ENCODE measurements around the gene EHD3.

Gene EHD3

GRCh38 chr2:31217465-31218200 lies 16.3 kb upstream of the EHD3 start, which contains the start of gene CAPN14:
Gene CAPN14, minus strand, starts transcription at chr2:31217515. Its CDS starts 12,068 bp downstream, at chr2:31205447.
- H3K9ac ChIP-seq (ENCODE audit: low read length), result no peak within 1 kb of the TSS
- H3F3A ChIP-seq (ENCODE audit: insufficient read depth), result no peaks in the 10 kb centered on the region

DNA sequence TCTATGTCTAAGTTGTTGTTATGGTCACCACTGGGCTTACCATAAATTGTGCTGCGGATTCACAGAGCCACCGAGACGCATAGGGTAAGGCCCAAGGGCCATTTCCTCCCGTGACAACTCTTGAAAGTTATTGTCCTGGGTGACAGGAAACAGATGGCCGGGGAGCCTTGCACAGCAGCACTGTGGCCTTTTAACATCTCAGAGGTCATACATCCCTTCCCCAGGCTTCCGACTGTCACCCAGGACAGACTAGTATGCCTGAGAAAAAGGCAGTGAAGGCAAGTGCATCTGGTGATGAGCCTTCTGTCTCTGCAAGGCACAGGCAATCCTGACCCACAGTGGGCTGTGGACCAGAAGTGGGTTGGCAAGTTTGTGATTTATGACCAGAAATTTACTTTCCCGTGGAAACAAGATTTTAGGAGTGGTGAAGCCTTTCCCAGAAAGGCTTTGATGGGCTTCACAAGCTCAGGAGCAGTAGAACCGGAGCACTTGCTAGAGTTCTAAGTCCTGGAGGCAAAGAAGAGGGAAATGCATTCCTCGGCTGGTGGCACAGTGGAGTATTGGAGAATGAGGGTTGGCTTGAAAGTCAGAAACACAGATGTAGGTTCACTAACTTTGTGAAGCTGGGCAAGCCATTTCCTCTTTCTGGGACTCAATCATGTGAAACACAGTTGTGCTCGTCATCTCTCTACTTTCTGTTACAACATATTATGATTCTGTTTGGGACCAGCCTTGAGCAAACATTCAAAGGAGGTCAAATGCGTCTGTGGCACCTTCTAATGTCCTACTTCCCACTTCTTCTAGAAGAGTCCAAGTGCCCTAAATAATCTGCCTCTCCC lies 14.6 kb upstream of the EHD3 start:
- H4K20me1 ChIP-seq (ENCODE audit: low read depth, low read length), result no peaks in the 10 kb centered on the region
- H3K27me3 ChIP-seq (ENCODE audit: low read length), result no peaks in the 10 kb centered on the region
- H3F3A ChIP-seq (ENCODE audit: insufficient read depth), result no peaks in the 10 kb centered on the region
- no peaks in the 10 kb centered on the region for H3K36me3 ChIP-seq (ENCODE audit: low read length)
- H3K4me3 ChIP-seq (ENCODE audit: insufficient read depth, low read length, poor library complexity, severe bottlenecking), result no peak overlapping the region
- H3K9me2 ChIP-seq (replicated peaks; ENCODE audit: insufficient read depth, low read length), result no peaks in the 10 kb centered on the region
- no peak overlapping the region for H3K9ac ChIP-seq (ENCODE audit: low read length)
- H3K9me3 ChIP-seq (ENCODE audit: insufficient read depth, low read length), result no peaks in the 10 kb centered on the region
- TF ChIP-seq EZH2phosphoT487 (conservative IDR thresholded peaks at IDR 0.05; ENCODE audit: low read length), result no peak
- TF ChIP-seq, protein P1, sequence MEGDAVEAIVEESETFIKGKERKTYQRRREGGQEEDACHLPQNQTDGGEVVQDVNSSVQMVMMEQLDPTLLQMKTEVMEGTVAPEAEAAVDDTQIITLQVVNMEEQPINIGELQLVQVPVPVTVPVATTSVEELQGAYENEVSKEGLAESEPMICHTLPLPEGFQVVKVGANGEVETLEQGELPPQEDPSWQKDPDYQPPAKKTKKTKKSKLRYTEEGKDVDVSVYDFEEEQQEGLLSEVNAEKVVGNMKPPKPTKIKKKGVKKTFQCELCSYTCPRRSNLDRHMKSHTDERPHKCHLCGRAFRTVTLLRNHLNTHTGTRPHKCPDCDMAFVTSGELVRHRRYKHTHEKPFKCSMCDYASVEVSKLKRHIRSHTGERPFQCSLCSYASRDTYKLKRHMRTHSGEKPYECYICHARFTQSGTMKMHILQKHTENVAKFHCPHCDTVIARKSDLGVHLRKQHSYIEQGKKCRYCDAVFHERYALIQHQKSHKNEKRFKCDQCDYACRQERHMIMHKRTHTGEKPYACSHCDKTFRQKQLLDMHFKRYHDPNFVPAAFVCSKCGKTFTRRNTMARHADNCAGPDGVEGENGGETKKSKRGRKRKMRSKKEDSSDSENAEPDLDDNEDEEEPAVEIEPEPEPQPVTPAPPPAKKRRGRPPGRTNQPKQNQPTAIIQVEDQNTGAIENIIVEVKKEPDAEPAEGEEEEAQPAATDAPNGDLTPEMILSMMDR (IDR thresholded peaks at IDR 0.05; ENCODE audit: insufficient read depth, low read length, poor library complexity, severe bottlenecking), result no peak
- no peak overlapping the region for H3K27ac ChIP-seq (ENCODE audit: low read depth, low read length)
- no peak overlapping the region for H3K4me2 ChIP-seq (ENCODE audit: low read depth, low read length, poor library complexity, severe bottlenecking)
- no peak overlapping the region for H2AFZ ChIP-seq (ENCODE audit: low read depth, low read length, severe bottlenecking)
- H3K79me2 ChIP-seq (ENCODE audit: insufficient read depth, low read length), result no peaks in the 10 kb centered on the region

More at GRCh38 chr2:31217465-31218200, 16.3 kb upstream of the EHD3 start, which contains the start of gene CAPN14:
- Histone ChIP-seq H3K79me2 (ENCODE audit: insufficient read depth, low read length) (no peaks in the 10 kb centered on the region), H3K36me3 (ENCODE audit: low read length) (no peaks in the 10 kb centered on the region), H3K27ac (ENCODE audit: low read depth, low read length) (no peak within 1 kb of the TSS), H3K9me3 (ENCODE audit: insufficient read depth, low read length) (no peaks in the 10 kb centered on the region), H3K4me3 (ENCODE audit: insufficient read depth, low read length, poor library complexity, severe bottlenecking) (no peak within 1 kb of the TSS), H3K9me2 (replicated peaks; ENCODE audit: insufficient read depth, low read length) (no peaks in the 10 kb centered on the region), H3K4me2 (ENCODE audit: low read depth, low read length, poor library complexity, severe bottlenecking) (no peak within 1 kb of the TSS), H3K27me3 (ENCODE audit: low read length) (no peaks in the 10 kb centered on the region), H2AFZ (ENCODE audit: low read depth, low read length, severe bottlenecking) (no peak within 1 kb of the TSS), H4K20me1 (ENCODE audit: low read depth, low read length) (no peaks in the 10 kb centered on the region)
- TF ChIP-seq, protein P1 (IDR thresholded peaks at IDR 0.05; ENCODE audit: insufficient read depth, low read length, poor library complexity, severe bottlenecking), result no peak
- no peak for TF ChIP-seq EZH2phosphoT487 (conservative IDR thresholded peaks at IDR 0.05; ENCODE audit: low read length)

GRCh38 chr2:31221544-31221943 lies 12.4 kb upstream of the EHD3 start:
- no peak overlapping the region for H3K4me3 ChIP-seq (ENCODE audit: insufficient read depth, low read length, poor library complexity, severe bottlenecking)
- no peaks in the 10 kb centered on the region for H3K79me2 ChIP-seq (ENCODE audit: insufficient read depth, low read length)
- no peak overlapping the region for H3K9ac ChIP-seq (ENCODE audit: low read length)
- no peaks in the 10 kb centered on the region for H3K36me3 ChIP-seq (ENCODE audit: low read length)
- TF ChIP-seq EZH2phosphoT487 (conservative IDR thresholded peaks at IDR 0.05; ENCODE audit: low read length), result no peak
- H3K27ac ChIP-seq (ENCODE audit: low read depth, low read length), result no peak overlapping the region
- no peaks in the 10 kb centered on the region for H3K27me3 ChIP-seq (ENCODE audit: low read length)
- no peaks in the 10 kb centered on the region for H3F3A ChIP-seq (ENCODE audit: insufficient read depth)
- no peaks in the 10 kb centered on the region for H3K9me3 ChIP-seq (ENCODE audit: insufficient read depth, low read length)
- no peak overlapping the region for H3K4me2 ChIP-seq (ENCODE audit: low read depth, low read length, poor library complexity, severe bottlenecking)
- no peak overlapping the region for H2AFZ ChIP-seq (ENCODE audit: low read depth, low read length, severe bottlenecking)
- no peaks in the 10 kb centered on the region for H4K20me1 ChIP-seq (ENCODE audit: low read depth, low read length)
- H3K9me2 ChIP-seq (replicated peaks; ENCODE audit: insufficient read depth, low read length), result no peaks in the 10 kb centered on the region

Measured in SU-DHL-6 (cell line).